HCT116 (cell line): Measurements from ENCODE around the gene HIGD1C. TPM values are rescaled to one million over a fixed set of nuclear protein-coding genes. Genes with fewer than 3 reads are reported as not detected.

Experiments
- ATAC-seq: fragments of 200-7000 bp; cut with Tn5 transposase; 2 replicates; pipeline ENCODE4 v1.9.1; 2020; ENCODE audit warnings: mild to moderate bottlenecking, moderate library complexity
- BruUV-seq: library from RNA; stranded (reverse); fragments of 400-500 nt; replicated peaks from 2 replicates; lab custom pipeline; 2021; lab: Mats Ljungman, UMichigan
- CTCF ChIA-PET: fragments of 300-600 bp; sonication (Branson Sonifier 250); formaldehyde crosslinking; loops from one replicate; lab custom pipeline; 2021; ENCODE audit warnings: antibody characterized with exemption; lab: Charles Lee
- POLR2A ChIA-PET: fragments of 300-600, 350-600 bp; sonication (Branson Sonifier 250); formaldehyde crosslinking; loops from one replicate; lab custom pipeline; 2021; ENCODE audit warnings: antibody characterized with exemption; lab: Charles Lee
- RAD21 ChIA-PET, 2 experiments: fragments of 300-600 bp; sonication (Branson Sonifier 250); formaldehyde crosslinking; loops; one replicate each; lab custom pipeline; 2023; ENCODE audit warnings: low total read pairs in 2 of 2; ENCODE audit not compliant: uncharacterized antibody in 2 of 2, unreplicated experiment in 2 of 2, low non-redundant PET in 1 of 2; lab: Charles Lee
- DNase-seq: peaks from one replicate; pipeline ENCODE4 v3.0.0-alpha.2; 2010; ENCODE audit warnings: low read depth, low spot score
- H2AFZ ChIP-seq: fragments of 200-600 bp; shearing (Covaris generic), sonication (generic); 2 replicates; pipeline ENCODE4 v1.6.1; 2017; ENCODE audit warnings: low read depth, mixed run types, mixed read lengths, antibody characterized with exemption, low read length; ENCODE audit not compliant: poor library complexity, severe bottlenecking
- H3K27ac ChIP-seq: 2 replicates; pipeline ENCODE4 v1.5.1; 2012; ENCODE audit warnings: low read depth, low read length
- H3K27me3 ChIP-seq: fragments of 200-600 bp; sonication (generic); 2 replicates; pipeline ENCODE4 v1.6.1; 2016; ENCODE audit warnings: mixed run types, low read length, mixed read lengths; ENCODE audit not compliant: insufficient read depth
- H3K36me3 ChIP-seq, 2 experiments: fragments of 200-500 bp in 1 of 2; fragments of 200-600 bp in 1 of 2; sonication (Bioruptor generic) in 1 of 2; sonication (generic) in 1 of 2; 2 replicates each; pipeline versions ENCODE4 v1.5.1 to v1.6.1; 2014 to 2016; ENCODE audit warnings: low read length in 2 of 2, inconsistent platforms in 1 of 2, mixed read lengths in 1 of 2, mixed run types in 1 of 2; ENCODE audit not compliant: insufficient read depth in 2 of 2, control insufficient read depth in 1 of 2
- H3K4me1 ChIP-seq, 2 experiments: fragments of 200-600 bp in 1 of 2; sonication (generic) in 1 of 2; 2 replicates each; pipeline versions ENCODE4 v1.5.1 to v1.6.1; 2012 to 2017; ENCODE audit warnings: low read length in 2 of 2, inconsistent platforms in 1 of 2, mild to moderate bottlenecking in 1 of 2, mixed read lengths in 1 of 2, mixed run types in 1 of 2, moderate library complexity in 1 of 2; ENCODE audit not compliant: insufficient read depth in 2 of 2, control insufficient read depth in 1 of 2
- H3K4me2 ChIP-seq: fragments of 200-600 bp; sonication (generic); 2 replicates; pipeline ENCODE4 v1.6.1; 2017; ENCODE audit warnings: mixed run types, low read length, mixed read lengths
- H3K4me3 ChIP-seq, 2 experiments: fragments of 200-600 bp in 1 of 2; sonication (generic) in 1 of 2; replicated peaks in 1 of 2; 2 replicates each; pipeline ENCODE4 v1.5.1; 2011 to 2016; ENCODE audit warnings: low read length in 2 of 2, control low read depth in 1 of 2, low read depth in 1 of 2, mild to moderate bottlenecking in 1 of 2, mixed read lengths in 1 of 2, mixed run types in 1 of 2
- H3K79me2 ChIP-seq: fragments of 200-600 bp; sonication (generic); 2 replicates; pipeline ENCODE4 v1.6.1; 2017; ENCODE audit warnings: mild to moderate bottlenecking, mixed run types, low read length, moderate library complexity, mixed read lengths; ENCODE audit not compliant: insufficient read depth
- H3K9ac ChIP-seq: fragments of 200-600 bp; sonication (generic); 2 replicates; pipeline ENCODE4 v1.6.1; 2016; ENCODE audit warnings: low read length, mixed read lengths
- H3K9me2 ChIP-seq: fragments of 200-600 bp; sonication (generic), shearing (Covaris generic); 2 replicates; pipeline ENCODE4 v1.6.1; 2017; ENCODE audit warnings: mixed run types, mild to moderate bottlenecking, moderate library complexity; ENCODE audit not compliant: insufficient read depth
- H3K9me3 ChIP-seq, 2 experiments: fragments of 200-500 bp in 1 of 2; fragments of 200-600 bp in 1 of 2; sonication (Bioruptor generic) in 1 of 2; sonication (generic) in 1 of 2; 2 replicates each; pipeline ENCODE4 v1.6.1; 2014 to 2017; ENCODE audit warnings: low read length in 2 of 2, mixed read lengths in 2 of 2, inconsistent platforms in 1 of 2, low read depth in 1 of 2, mild to moderate bottlenecking in 1 of 2, mixed run types in 1 of 2, moderate library complexity in 1 of 2; ENCODE audit not compliant: control insufficient read depth in 1 of 2, insufficient read depth in 1 of 2
- H4K20me1 ChIP-seq: fragments of 200-600 bp; sonication (generic), shearing (Covaris generic); 2 replicates; pipeline ENCODE4 v1.6.1; 2017; ENCODE audit warnings: mixed run types, mild to moderate bottlenecking, moderate library complexity; ENCODE audit not compliant: insufficient read depth
- CEBPB ChIP-seq: IDR thresholded peaks from 2 replicates; pipeline ENCODE4 v1.6.1; 2012; ENCODE audit warnings: low read depth
- EGR1 ChIP-seq: IDR thresholded peaks from 2 replicates; pipeline ENCODE4 v1.6.1; 2012; ENCODE audit warnings: low read depth
- ELF1 ChIP-seq: IDR thresholded peaks from 2 replicates; pipeline ENCODE4 v1.6.1; 2012; ENCODE audit warnings: low read depth, borderline replicate concordance
- EZH2phosphoT487 ChIP-seq: fragments of 200-600 bp; IDR thresholded peaks from 2 replicates; pipeline ENCODE4 v1.6.1; 2018; ENCODE audit warnings: antibody characterized with exemption, borderline replicate concordance
- FOSL1 ChIP-seq: IDR thresholded peaks from 2 replicates; pipeline ENCODE4 v1.6.1; 2012; ENCODE audit warnings: low read depth
- JUND ChIP-seq: IDR thresholded peaks from 2 replicates; pipeline ENCODE4 v1.6.1; 2012
- POLR2A ChIP-seq: IDR thresholded peaks from 2 replicates; pipeline ENCODE4 v1.7.0; 2011; ENCODE audit warnings: borderline replicate concordance; ENCODE audit not compliant: insufficient read depth, insufficient read length; ENCODE audit errors: extremely low read depth
- POLR2AphosphoS5 ChIP-seq: IDR thresholded peaks from 2 replicates; pipeline ENCODE4 v1.6.1; 2011; ENCODE audit warnings: mild to moderate bottlenecking, low read depth, low read length, moderate library complexity
- RAD21 ChIP-seq: IDR thresholded peaks from 2 replicates; pipeline ENCODE4 v1.6.1; 2012; ENCODE audit warnings: low read depth, mild to moderate bottlenecking
- SIN3A ChIP-seq: IDR thresholded peaks from 2 replicates; pipeline ENCODE4 v1.6.1; 2012; ENCODE audit warnings: low read depth
- SRF ChIP-seq: IDR thresholded peaks from 2 replicates; pipeline ENCODE4 v1.6.1; 2012; ENCODE audit warnings: low read depth
- YY1 ChIP-seq: IDR thresholded peaks from 2 replicates; pipeline ENCODE4 v1.6.1; 2011; ENCODE audit warnings: low read length, low read depth, moderate library complexity, mild to moderate bottlenecking; ENCODE audit not compliant: insufficient replicate concordance; ENCODE audit errors: extremely low read depth
- intact Hi-C: fragments of 100-400 bp; cut with micrococcal nuclease; formaldehyde crosslinking; loops from 2 replicates; pipeline ENCODE4 v1.10.0; 2022
- total RNA-seq: library from RNA; stranded (reverse); gene quantifications from one replicate; pipeline ENCODE4 v1.2.1, GENCODE V29; 2021; ENCODE audit not compliant: unreplicated experiment
- TF ChIP-seq, protein P1 (sequence below), 3 experiments: fragments of 200-600 bp in 1 of 3; sonication (generic) in 1 of 3; IDR thresholded peaks in 2 of 3; conservative IDR thresholded peaks in 1 of 3; 2 replicates each; pipeline ENCODE4 v1.5.1; 2012 to 2017; ENCODE audit warnings: low read depth in 2 of 3, low read length in 2 of 3, antibody characterized with exemption in 1 of 3, borderline replicate concordance in 1 of 3, control low read depth in 1 of 3, mild to moderate bottlenecking in 1 of 3, mixed read lengths in 1 of 3, mixed run types in 1 of 3, moderate library complexity in 1 of 3; ENCODE audit not compliant: insufficient read depth in 1 of 3
- TF ChIP-seq, protein P2 (sequence below): IDR thresholded peaks from 2 replicates; pipeline ENCODE4 v1.6.1; 2012
- TF ChIP-seq, protein P3 (sequence below): IDR thresholded peaks from 2 replicates; pipeline ENCODE4 v1.6.1; 2011; ENCODE audit warnings: mild to moderate bottlenecking, low read length, moderate library complexity; ENCODE audit not compliant: insufficient replicate concordance; ENCODE audit errors: extremely low read depth

HIGD1C gene
- total RNA-seq, 1 experiment from 2014 or later = not detected

DNA sequence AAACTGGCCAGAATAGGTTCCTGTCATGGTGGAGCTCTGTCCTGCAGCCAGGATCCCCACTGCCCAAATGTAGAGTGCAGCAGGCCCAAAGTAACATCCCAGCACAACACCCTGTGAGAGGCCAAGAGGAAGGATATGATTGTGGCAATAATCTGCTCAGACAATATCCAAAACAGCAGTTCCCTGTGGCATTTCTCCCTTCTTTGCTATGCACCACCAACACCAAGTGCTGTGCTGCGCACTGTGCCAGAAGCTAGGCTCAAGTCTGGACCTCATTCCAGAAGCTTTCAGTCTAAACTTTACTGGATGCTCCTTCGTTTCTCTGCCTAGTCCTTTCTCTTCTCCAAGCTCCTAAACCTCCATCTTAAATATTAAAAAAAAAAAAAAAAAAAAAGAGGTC, 40.5 kb downstream of the HIGD1C start (continued):
- TF ChIP-seq, protein P1, sequence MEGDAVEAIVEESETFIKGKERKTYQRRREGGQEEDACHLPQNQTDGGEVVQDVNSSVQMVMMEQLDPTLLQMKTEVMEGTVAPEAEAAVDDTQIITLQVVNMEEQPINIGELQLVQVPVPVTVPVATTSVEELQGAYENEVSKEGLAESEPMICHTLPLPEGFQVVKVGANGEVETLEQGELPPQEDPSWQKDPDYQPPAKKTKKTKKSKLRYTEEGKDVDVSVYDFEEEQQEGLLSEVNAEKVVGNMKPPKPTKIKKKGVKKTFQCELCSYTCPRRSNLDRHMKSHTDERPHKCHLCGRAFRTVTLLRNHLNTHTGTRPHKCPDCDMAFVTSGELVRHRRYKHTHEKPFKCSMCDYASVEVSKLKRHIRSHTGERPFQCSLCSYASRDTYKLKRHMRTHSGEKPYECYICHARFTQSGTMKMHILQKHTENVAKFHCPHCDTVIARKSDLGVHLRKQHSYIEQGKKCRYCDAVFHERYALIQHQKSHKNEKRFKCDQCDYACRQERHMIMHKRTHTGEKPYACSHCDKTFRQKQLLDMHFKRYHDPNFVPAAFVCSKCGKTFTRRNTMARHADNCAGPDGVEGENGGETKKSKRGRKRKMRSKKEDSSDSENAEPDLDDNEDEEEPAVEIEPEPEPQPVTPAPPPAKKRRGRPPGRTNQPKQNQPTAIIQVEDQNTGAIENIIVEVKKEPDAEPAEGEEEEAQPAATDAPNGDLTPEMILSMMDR (IDR thresholded peaks at IDR 0.05 in 2 of 3, conservative IDR thresholded peaks at IDR 0.05 in 1 of 3; ENCODE audit: borderline replicate concordance in 1 of 3, insufficient read depth in 1 of 3, low read depth in 2 of 3, low read length in 2 of 3) = no peak
- TF ChIP-seq POLR2AphosphoS5 (no peak), FOSL1 (no peak)

DNA sequence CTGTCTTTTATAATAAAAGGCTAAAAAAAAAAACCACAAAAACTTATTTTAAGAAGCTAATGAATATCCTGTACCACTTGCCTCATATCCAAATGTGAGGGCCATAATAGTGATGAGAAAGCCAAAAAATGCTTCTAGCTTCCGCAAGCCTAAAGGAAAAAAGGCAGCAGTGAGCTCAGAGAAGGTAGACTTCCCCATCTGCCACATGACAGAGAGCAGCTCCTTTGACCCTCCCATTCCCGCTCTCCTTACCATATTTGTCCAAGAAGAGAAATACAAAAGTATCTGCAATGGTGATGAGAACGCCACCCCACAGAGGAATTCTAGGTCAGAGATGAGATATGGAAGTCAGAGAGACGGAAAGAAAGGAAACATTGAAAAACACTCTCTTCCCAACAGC, 46.7 kb downstream of the HIGD1C start:
- Histone ChIP-seq H4K20me1 (no peaks in the 10 kb centered on the region), H3K27me3 (no peaks in the 10 kb centered on the region), H3K27ac (no peak overlapping the region), H3K36me3 (peaks cover 5 to 21% of the 10 kb centered on the region in 2 experiments; a peak in 3 of 4 replicates), H3K9ac (no peak overlapping the region), H3K4me2 (no peak overlapping the region), H3K4me1 (peaks cover 4 to 8% of the 10 kb centered on the region in 2 experiments), H3K4me3 (no peak overlapping the region), H3K9me3 (no peaks in the 10 kb centered on the region), H3K9me2 (no peaks in the 10 kb centered on the region), H2AFZ (no peak overlapping the region), H3K79me2 (no peaks in the 10 kb centered on the region)
- RAD21 ChIA-PET = interaction anchor here in 1 of 2 experiments (0.7 kb wide), 1 partner anchor 29 kb away, joined by 3 read pairs; no protein-coding TSS in a partner anchor
- DNase-seq (no peak), ATAC-seq (no peak)
- intact Hi-C loops = no loop called here
- POLR2A ChIA-PET = no interaction called here
- BruUV-seq = no TSS peak
- TF ChIP-seq SRF (no peak), YY1 (no peak), SIN3A (no peak), ELF1 (no peak), FOSL1 (no peak), CEBPB (no peak), JUND (no peak), EGR1 (no peak), POLR2A (no peak), RAD21 (no peak), EZH2phosphoT487 (no peak)
- TF ChIP-seq, protein P2, sequence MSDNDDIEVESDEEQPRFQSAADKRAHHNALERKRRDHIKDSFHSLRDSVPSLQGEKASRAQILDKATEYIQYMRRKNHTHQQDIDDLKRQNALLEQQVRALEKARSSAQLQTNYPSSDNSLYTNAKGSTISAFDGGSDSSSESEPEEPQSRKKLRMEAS = no peak
- TF ChIP-seq, protein P3, sequence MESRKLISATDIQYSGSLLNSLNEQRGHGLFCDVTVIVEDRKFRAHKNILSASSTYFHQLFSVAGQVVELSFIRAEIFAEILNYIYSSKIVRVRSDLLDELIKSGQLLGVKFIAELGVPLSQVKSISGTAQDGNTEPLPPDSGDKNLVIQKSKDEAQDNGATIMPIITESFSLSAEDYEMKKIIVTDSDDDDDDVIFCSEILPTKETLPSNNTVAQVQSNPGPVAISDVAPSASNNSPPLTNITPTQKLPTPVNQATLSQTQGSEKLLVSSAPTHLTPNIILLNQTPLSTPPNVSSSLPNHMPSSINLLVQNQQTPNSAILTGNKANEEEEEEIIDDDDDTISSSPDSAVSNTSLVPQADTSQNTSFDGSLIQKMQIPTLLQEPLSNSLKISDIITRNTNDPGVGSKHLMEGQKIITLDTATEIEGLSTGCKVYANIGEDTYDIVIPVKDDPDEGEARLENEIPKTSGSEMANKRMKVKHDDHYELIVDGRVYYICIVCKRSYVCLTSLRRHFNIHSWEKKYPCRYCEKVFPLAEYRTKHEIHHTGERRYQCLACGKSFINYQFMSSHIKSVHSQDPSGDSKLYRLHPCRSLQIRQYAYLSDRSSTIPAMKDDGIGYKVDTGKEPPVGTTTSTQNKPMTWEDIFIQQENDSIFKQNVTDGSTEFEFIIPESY = no peak
- CTCF ChIA-PET = interaction anchor here (1.0 kb wide), 1 partner anchor 342 kb away, joined by 3 read pairs; no protein-coding TSS in a partner anchor
